Measurements from ENCODE around the gene PDE8B.

Gene PDE8B

GRCh38 chr5:77258652-77259051 lies 48.2 kb downstream of the PDE8B start:
- H3K4me3 ChIP-seq (ENCODE audit: control insufficient read depth, low read depth, low read length), result no peak overlapping the region
- no peak for DNase-seq (ENCODE audit: low read depth)
- TF ChIP-seq, protein P1, sequence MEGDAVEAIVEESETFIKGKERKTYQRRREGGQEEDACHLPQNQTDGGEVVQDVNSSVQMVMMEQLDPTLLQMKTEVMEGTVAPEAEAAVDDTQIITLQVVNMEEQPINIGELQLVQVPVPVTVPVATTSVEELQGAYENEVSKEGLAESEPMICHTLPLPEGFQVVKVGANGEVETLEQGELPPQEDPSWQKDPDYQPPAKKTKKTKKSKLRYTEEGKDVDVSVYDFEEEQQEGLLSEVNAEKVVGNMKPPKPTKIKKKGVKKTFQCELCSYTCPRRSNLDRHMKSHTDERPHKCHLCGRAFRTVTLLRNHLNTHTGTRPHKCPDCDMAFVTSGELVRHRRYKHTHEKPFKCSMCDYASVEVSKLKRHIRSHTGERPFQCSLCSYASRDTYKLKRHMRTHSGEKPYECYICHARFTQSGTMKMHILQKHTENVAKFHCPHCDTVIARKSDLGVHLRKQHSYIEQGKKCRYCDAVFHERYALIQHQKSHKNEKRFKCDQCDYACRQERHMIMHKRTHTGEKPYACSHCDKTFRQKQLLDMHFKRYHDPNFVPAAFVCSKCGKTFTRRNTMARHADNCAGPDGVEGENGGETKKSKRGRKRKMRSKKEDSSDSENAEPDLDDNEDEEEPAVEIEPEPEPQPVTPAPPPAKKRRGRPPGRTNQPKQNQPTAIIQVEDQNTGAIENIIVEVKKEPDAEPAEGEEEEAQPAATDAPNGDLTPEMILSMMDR (conservative IDR thresholded peaks at IDR 0.05; ENCODE audit: control insufficient read depth, insufficient read depth, low read depth, low read length), result no peak

DNA sequence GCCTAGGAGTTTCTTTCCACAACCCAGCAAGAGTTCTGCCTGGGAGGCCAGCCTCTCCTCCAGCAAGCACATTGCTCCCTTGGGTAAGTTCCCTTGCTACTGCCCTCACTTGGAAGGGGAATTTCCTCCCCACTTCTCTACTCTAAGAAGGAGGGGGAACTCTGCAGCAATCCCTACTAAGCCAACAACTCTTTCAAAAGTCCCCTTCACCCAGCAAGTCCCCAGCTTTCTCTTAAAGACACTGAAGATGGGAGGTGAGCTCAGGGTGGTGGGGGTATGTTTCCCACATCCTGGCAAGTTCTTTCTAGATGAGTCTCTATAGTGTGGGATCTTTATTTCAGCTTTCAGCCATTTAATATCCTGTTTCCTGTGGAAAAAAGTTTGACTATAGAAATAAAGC lies 49.0 kb downstream of the PDE8B start:
- H3K4me3 ChIP-seq (ENCODE audit: control insufficient read depth, low read depth, low read length), result no peak overlapping the region
- no peak for DNase-seq (ENCODE audit: low read depth)
- TF ChIP-seq, protein P1 (conservative IDR thresholded peaks at IDR 0.05; ENCODE audit: control insufficient read depth, insufficient read depth, low read depth, low read length), result no peak

DNA sequence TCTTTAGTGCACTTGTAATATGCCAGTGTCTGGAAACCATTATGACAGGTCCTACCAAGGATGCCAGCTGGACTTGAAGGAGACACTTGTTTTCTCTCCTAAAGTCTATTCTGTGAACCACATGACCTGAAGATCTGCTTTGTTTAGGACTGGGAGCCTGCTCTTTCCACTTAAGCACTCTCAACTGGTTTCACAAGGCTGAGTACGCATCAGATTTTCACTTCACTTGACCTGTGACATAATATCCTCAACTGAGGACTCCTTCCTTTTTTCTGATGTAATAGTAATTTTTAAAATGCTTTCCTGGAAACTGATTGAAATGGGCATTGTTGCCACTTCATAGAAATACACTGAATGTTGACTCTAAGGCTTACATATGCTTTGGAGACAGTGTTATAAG lies 52.2 kb downstream of the PDE8B start:
- no peak overlapping the region for H3K4me3 ChIP-seq (ENCODE audit: control insufficient read depth, low read depth, low read length)
- no peak for DNase-seq (ENCODE audit: low read depth)
- TF ChIP-seq, protein P1 (conservative IDR thresholded peaks at IDR 0.05; ENCODE audit: control insufficient read depth, insufficient read depth, low read depth, low read length), result no peak

GRCh38 chr5:77266291-77266690 lies 55.8 kb downstream of the PDE8B start:
- no peak overlapping the region for H3K4me3 ChIP-seq (ENCODE audit: control insufficient read depth, low read depth, low read length)
- TF ChIP-seq, protein P1 (conservative IDR thresholded peaks at IDR 0.05; ENCODE audit: control insufficient read depth, insufficient read depth, low read depth, low read length), result no peak
- peak; percentile 88 for DNase-seq (ENCODE audit: low read depth)

- H3K4me3 ChIP-seq (ENCODE audit: control insufficient read depth, low read depth, low read length), result no peak overlapping the region
- no peak for DNase-seq (ENCODE audit: low read depth)
- TF ChIP-seq, protein P1 (conservative IDR thresholded peaks at IDR 0.05; ENCODE audit: control insufficient read depth, insufficient read depth, low read depth, low read length), result no peak
These were observed 57.0 kb downstream of the PDE8B start for GRCh38 chr5:77267496-77267895.

- peak; percentile 61 for DNase-seq (ENCODE audit: low read depth)
- no peak overlapping the region for H3K4me3 ChIP-seq (ENCODE audit: control insufficient read depth, low read depth, low read length)
- TF ChIP-seq, protein P1 (conservative IDR thresholded peaks at IDR 0.05; ENCODE audit: control insufficient read depth, insufficient read depth, low read depth, low read length), result no peak
These were observed 61.7 kb downstream of the PDE8B start for GRCh38 chr5:77272206-77272605.

DNA sequence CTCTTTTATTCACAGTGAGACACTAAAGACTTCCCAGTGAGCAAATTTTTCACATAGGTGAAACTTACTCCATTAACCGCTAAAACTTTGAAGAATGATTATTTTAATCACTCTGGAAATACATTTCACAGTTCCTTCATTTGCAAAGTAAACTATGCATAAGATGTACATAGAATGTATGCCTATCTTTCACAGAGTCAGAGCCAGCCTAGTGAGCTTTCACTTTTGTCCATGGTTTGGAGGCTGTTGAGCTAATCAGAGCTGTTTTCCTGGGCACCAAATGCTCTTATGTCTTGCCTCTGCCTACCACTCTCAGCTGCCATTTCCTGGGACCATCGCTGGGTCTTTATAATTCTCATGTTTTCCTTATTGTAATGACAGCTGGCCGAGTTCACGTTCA lies 67.3 kb downstream of the PDE8B start:
- TF ChIP-seq, protein P1 (conservative IDR thresholded peaks at IDR 0.05; ENCODE audit: control insufficient read depth, insufficient read depth, low read depth, low read length), result no peak
- DNase-seq (ENCODE audit: low read depth), result no peak
- no peak overlapping the region for H3K4me3 ChIP-seq (ENCODE audit: control insufficient read depth, low read depth, low read length)
